ENCODE results near the gene TAPBP.

The TAPBP gene

DNA sequence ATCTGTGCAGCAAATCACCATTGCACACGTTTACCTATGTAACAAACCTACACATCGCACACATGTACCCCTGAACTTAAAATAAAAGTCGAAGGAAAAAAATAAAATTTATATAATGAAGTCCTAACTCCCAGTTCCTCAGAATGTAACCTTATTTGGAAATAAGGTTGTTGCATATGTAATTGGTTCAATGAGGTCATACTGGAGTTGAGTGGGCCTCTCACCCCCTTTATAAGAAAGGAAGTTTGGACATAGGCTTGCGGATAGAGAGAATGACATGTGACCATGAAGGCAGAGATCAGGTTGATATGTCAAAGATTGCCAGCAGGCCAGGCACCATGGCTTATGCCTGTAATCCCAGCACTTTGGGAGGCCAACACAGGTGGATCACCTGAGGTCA, 19.8 kb upstream of the TAPBP start:
- H3K9ac ChIP-seq (ENCODE audit: low read depth, low read length): no peak overlapping the region
- H3K4me1 ChIP-seq (ENCODE audit: insufficient read depth, low read length): no peaks in the 10 kb centered on the region
- H3K9me3 ChIP-seq (ENCODE audit: control insufficient read depth, insufficient read depth, low read length): no peaks in the 10 kb centered on the region
- no peaks in the 10 kb centered on the region for H3K36me3 ChIP-seq (ENCODE audit: insufficient read depth, low read length)

DNA sequence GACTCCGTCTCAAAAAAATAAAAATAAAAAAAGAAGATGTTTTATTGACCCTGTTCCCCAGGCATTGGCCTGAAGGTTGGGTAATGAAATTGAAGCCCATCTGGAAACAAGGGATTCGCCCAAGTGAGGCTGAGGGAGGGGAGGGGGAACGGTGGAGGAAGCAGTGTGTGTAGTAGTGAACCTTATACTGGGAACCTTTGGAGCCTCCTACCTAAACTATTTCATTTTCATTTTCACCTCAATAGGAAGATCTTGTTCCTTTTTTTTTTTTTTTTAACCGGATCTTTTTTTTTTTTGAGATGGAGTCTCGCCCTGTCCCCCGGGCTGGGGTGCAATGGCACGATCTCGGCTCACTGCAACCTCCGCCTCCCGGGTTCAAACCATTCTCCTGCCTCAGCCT, 16.9 kb upstream of the TAPBP start:
- H3K9me3 ChIP-seq (ENCODE audit: control insufficient read depth, insufficient read depth, low read length): no peaks in the 10 kb centered on the region
- no peaks in the 10 kb centered on the region for H3K36me3 ChIP-seq (ENCODE audit: insufficient read depth, low read length)
- no peaks in the 10 kb centered on the region for H3K4me1 ChIP-seq (ENCODE audit: insufficient read depth, low read length)
- no peak overlapping the region for H3K9ac ChIP-seq (ENCODE audit: low read depth, low read length)

DNA sequence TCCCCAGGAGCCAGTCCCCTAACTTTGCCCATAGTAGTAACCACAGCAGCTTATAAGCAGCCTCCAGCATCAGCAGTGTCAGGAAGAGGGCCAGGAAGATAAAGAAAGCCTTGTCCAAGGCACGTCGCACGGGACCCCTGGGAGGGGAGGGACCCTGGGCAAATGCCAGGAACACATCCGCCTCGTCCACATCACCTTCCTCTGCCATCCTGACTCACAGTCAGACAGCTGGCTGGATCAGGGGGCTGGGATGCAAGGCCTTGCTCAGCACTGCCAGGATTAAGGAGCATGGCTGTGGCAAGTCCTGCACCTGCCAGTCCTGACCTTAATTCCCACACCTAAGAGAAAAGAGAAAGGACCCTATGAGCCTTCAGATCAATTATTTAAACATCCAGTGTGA, 15.2 kb upstream of the TAPBP start:
- no peak overlapping the region for H3K9ac ChIP-seq (ENCODE audit: low read depth, low read length)
- no peaks in the 10 kb centered on the region for H3K36me3 ChIP-seq (ENCODE audit: insufficient read depth, low read length)
- no peaks in the 10 kb centered on the region for H3K4me1 ChIP-seq (ENCODE audit: insufficient read depth, low read length)
- no peaks in the 10 kb centered on the region for H3K9me3 ChIP-seq (ENCODE audit: control insufficient read depth, insufficient read depth, low read length)

DNA sequence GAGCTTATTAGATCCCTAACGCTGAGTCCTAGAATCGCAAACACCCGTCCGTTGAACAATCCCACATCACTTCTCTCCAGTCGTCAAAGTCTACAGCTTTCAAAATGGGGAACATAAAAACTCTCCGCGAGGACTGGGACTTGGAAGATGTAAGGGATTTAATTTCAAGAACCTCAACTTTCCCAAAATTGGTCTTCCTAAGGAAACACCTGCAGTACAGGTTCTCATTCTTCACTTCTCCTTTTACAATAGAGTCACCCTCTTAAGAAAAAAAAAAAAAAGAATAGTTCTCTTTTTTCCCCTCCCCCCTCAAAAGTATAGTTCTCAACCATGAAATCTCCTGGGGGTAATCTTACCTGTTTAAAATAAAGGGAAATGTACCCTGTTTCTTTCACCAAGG, 10.2 kb upstream of the TAPBP start:
- Histone ChIP-seq H3K36me3 (ENCODE audit: insufficient read depth, low read length) (peaks cover 20% of the 10 kb centered on the region), H3K4me1 (ENCODE audit: insufficient read depth, low read length) (peaks cover 7% of the 10 kb centered on the region; the same call in 1 of the 2 replicates), H3K9ac (ENCODE audit: low read depth, low read length) (peak overlapping the region; percentile 79; the same call in 1 of the 2 replicates), H3K9me3 (ENCODE audit: control insufficient read depth, insufficient read depth, low read length) (no peaks in the 10 kb centered on the region)

GRCh38 chr6:33323623-33323948, 9.7 kb upstream of the TAPBP start:
- peaks cover 20% of the 10 kb centered on the region for H3K36me3 ChIP-seq (ENCODE audit: insufficient read depth, low read length)
- no peaks in the 10 kb centered on the region for H3K9me3 ChIP-seq (ENCODE audit: control insufficient read depth, insufficient read depth, low read length)
- H3K9ac ChIP-seq (ENCODE audit: low read depth, low read length): peak overlapping the region; percentile 79
- peaks cover 9% of the 10 kb centered on the region; the same call in 1 of the 2 replicates for H3K4me1 ChIP-seq (ENCODE audit: insufficient read depth, low read length)

GRCh38 chr6:33321227-33321626, 7.3 kb upstream of the TAPBP start:
- Histone ChIP-seq H3K9me3 (ENCODE audit: control insufficient read depth, insufficient read depth, low read length) (no peaks in the 10 kb centered on the region), H3K4me1 (ENCODE audit: insufficient read depth, low read length) (peaks cover 15% of the 10 kb centered on the region; the same call in 1 of the 2 replicates), H3K36me3 (ENCODE audit: insufficient read depth, low read length) (peaks cover 20% of the 10 kb centered on the region), H3K9ac (ENCODE audit: low read depth, low read length) (no peak overlapping the region)

DNA sequence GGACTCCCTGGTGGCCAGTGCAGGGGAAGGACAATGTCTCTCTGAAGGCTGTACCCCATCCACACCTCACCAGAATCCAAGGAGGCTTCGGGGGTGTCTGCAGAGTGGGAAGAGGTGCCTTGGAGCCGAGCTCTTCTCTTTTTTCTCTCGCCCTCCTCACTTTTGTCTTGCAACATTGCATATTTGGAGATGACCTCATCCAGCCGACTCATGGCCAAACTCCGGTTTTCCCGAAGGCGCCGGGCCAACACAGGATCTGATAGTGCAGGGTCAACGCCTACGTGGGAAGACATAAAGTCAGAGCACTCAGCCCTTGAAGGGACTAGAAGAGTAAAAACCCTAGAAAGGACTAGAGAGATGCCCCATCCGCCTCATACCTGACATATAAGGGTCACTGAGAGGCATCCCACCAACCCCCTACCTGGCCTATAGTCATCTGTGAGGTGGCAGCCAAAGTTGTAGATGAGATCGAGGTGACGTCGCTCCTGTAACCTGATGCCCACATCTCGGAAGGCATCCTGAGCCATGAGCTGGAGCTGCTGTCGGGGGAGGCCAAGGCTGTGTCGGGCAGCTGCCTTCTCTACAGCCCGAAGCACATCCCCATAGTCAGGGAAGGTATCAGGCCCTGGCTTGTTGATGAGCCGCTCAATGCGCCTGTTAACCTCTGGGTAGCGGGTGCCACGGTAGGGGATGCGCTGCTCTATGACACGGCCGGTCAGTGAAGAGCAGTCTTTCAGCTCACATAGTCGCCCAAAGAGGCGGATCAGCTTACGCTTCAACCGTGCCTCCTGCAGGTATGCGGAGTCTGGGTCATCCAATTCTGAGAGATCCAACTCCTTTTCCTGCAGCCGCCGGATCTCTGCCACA, 6.7 kb upstream of the TAPBP start:
- Histone ChIP-seq H3K36me3 (ENCODE audit: insufficient read depth, low read length) (peaks cover 20% of the 10 kb centered on the region), H3K4me1 (ENCODE audit: insufficient read depth, low read length) (peaks cover 16% of the 10 kb centered on the region; the same call in 1 of the 2 replicates), H3K9ac (ENCODE audit: low read depth, low read length) (no peak overlapping the region), H3K9me3 (ENCODE audit: control insufficient read depth, insufficient read depth, low read length) (no peaks in the 10 kb centered on the region)

DNA sequence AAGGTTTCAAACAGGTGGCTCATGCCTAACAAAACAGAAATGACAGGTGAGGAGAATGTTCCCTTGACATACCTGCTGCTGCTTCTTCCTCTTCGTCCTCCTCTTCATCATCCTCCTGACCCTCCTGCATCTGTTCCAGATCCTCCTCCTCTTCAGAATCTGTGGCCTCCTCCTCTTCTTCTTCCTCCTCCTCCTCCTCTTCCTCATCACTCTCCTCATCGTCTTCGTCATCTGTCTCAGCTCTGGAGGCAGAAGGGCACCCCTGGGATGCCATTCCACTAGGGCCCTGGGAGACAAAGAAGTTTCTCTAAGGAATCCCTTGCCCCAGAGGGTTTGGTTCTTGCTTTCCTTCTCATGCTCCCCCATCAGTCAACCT, 6.0 kb upstream of the TAPBP start:
- Histone ChIP-seq H3K4me1 (ENCODE audit: insufficient read depth, low read length) (peaks cover 20% of the 10 kb centered on the region; the same call in 1 of the 2 replicates), H3K9me3 (ENCODE audit: control insufficient read depth, insufficient read depth, low read length) (no peaks in the 10 kb centered on the region), H3K9ac (ENCODE audit: low read depth, low read length) (no peak overlapping the region), H3K36me3 (ENCODE audit: insufficient read depth, low read length) (peaks cover 20% of the 10 kb centered on the region)

DNA sequence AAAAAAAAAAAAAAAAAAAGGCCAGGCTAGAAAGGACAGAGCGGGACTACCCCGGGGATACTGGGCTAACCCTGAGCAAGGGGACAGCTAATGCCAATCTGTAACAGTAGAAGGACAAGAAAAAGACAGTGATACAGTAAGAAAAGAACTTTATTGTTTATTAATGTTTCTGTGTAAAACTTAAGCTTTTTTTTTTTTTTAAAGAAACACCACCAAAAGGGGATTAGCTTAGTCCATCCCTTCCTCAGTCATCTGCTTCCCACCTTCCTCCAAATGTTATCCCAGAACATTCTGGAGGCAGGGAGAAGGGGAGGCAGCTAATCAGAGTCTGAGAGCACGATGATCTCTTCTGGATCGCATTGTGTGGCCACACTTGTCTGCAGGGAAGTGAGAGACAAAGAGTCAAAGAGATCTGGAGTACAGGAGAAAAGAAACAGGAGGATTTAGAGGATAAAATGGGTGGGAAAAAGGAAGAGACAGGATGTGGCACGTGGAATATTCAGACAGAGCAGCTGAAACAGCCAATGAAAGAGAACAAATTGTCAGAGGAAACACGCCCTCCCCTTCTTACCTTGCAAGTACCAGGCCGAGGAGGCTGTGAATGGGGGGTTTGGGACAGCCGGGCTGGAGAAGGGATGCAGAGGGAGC, 4.7 kb upstream of the TAPBP start:
- Histone ChIP-seq H3K9me3 (ENCODE audit: control insufficient read depth, insufficient read depth, low read length) (no peaks in the 10 kb centered on the region), H3K36me3 (ENCODE audit: insufficient read depth, low read length) (peaks cover 20% of the 10 kb centered on the region), H3K9ac (ENCODE audit: low read depth, low read length) (peak overlapping the region; percentile 95; the same call in 1 of the 2 replicates), H3K4me1 (ENCODE audit: insufficient read depth, low read length) (peaks cover 20% of the 10 kb centered on the region; the same call in 1 of the 2 replicates)

DNA sequence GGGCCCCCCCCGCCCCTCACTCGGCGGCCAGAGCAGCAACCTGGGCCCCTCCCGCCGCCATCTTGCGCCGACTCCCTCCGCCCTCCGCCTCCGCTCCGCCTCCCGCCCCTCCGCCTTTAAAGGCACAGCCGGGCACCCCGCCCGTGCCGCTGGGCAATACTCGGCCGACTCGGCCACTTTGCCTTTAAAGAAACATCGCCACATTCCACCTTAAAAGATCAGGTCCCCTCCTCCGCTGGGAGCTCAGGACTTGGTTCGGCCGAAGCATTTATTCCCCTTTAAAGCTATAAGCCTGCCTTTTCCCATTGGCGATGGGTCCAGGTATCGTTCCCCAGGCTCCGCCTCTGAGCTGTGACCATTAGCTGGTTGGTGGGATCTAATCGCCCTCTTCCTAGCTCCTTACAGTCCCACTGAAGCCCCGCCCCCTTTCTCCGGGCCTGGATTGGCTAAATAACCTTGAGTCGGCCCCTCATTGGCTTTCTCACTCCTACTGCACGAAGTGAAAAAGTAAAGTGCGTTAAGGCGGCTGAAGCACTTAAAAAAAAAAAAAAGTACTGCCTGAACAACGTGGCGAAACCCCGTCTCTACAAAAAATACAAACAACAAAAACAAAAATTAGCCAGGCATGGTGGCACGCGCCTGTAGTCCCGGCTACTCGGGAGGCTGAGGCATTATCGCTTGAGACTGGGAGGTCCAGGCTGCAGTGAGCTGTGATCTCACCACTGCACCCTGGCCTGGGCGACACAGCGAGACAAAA, 4.0 kb upstream of the TAPBP start, which contains the start of gene ZBTB22:
ZBTB22 (minus strand) TSS at position 76 of the 757 bp plus-strand sequence. CDS start 828 bp downstream, outside the sequence.
- Histone ChIP-seq H3K4me1 (ENCODE audit: insufficient read depth, low read length) (peaks cover 20% of the 10 kb centered on the region; the same call in 1 of the 2 replicates), H3K36me3 (ENCODE audit: insufficient read depth, low read length) (peaks cover 20% of the 10 kb centered on the region), H3K9me3 (ENCODE audit: control insufficient read depth, insufficient read depth, low read length) (no peaks in the 10 kb centered on the region), H3K9ac (ENCODE audit: low read depth, low read length) (peak within 1 kb of the TSS; percentile 95)

GRCh38 chr6:33317419-33317668, 3.5 kb upstream of the TAPBP start:
- Histone ChIP-seq H3K9me3 (ENCODE audit: control insufficient read depth, insufficient read depth, low read length) (no peaks in the 10 kb centered on the region), H3K4me1 (ENCODE audit: insufficient read depth, low read length) (peaks cover 20% of the 10 kb centered on the region; the same call in 1 of the 2 replicates), H3K9ac (ENCODE audit: low read depth, low read length) (peak overlapping the region; percentile 46; the same call in 1 of the 2 replicates), H3K36me3 (ENCODE audit: insufficient read depth, low read length) (peaks cover 20% of the 10 kb centered on the region)

DNA sequence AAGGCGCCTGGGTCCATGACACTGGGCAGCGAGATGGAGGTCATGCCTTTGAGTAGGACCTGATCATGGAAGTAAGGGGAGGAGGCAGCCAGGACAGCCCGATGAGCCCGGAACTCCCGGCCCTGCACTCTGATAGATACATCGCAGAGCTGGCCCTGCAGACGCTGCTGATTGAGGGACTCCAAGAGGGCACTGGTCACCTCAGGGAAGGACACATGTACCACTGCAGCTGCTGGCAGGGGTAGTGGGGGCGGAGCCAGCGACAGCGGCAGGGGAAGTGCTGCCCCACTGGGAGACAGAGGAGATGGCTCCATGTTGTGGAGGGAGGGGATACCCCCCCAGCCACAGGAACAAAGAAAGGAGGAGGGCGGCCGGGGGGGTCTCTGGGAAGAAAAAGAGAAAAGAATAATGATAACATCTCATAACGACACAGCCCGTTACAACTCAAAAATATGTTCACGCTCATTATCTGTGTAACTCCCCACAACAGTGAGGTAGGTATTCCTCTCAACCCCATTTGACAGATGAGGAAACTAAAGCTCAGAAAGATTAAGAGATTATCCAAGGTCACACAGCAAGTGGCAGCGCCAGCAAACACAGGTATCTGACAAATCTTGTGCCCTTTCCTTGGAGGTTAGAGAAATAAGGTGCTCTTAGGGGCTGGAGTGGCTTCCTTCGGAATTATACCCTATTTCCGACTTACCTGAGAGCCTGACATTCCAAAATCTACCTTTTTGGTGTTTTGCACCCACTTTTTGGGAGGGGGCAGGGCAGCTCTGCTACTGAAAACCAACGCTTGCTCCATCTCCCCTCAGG, 2.9 kb upstream of the TAPBP start:
- H3K9me3 ChIP-seq (ENCODE audit: control insufficient read depth, insufficient read depth, low read length): no peaks in the 10 kb centered on the region
- peaks cover 20% of the 10 kb centered on the region for H3K36me3 ChIP-seq (ENCODE audit: insufficient read depth, low read length)
- H3K4me1 ChIP-seq (ENCODE audit: insufficient read depth, low read length): peaks cover 20% of the 10 kb centered on the region; the same call in 1 of the 2 replicates
- H3K9ac ChIP-seq (ENCODE audit: low read depth, low read length): peak overlapping the region; percentile 46; the same call in 1 of the 2 replicates

GRCh38 chr6:33315793-33316602, 2.1 kb upstream of the TAPBP start:
- Histone ChIP-seq H3K9me3 (ENCODE audit: control insufficient read depth, insufficient read depth, low read length) (no peaks in the 10 kb centered on the region), H3K36me3 (ENCODE audit: insufficient read depth, low read length) (peaks cover 17% of the 10 kb centered on the region), H3K4me1 (ENCODE audit: insufficient read depth, low read length) (peaks cover 20% of the 10 kb centered on the region; the same call in 1 of the 2 replicates), H3K9ac (ENCODE audit: low read depth, low read length) (no peak overlapping the region)
